M059J (cell line): ENCODE measurements around the gene CCL17. TPM values are rescaled to one million over a fixed set of nuclear protein-coding genes. Genes with fewer than 3 reads are reported as not detected.

Experiments used
- DNase-seq: peaks from one replicate; pipeline ENCODE4 v3.0.0-alpha.2; 2012; ENCODE audit warnings: low read depth
- total RNA-seq: library from RNA; depleted of rRNA; stranded (reverse); fragments of >200 nt; shearing (Covaris generic); gene quantifications from 2 replicates; pipeline ENCODE4 v1.2.3, GENCODE V29; 2014

The CCL17 gene
- total RNA-seq, 1 experiment from 2014 or later = not detected

- DNase-seq = peak; percentile 68
Observed at GRCh38 chr16:57377080-57377841, 27.3 kb upstream of the CCL17 start.

- peak; percentile 76 for DNase-seq
Observed at GRCh38 chr16:57379579-57379978, 25.0 kb upstream of the CCL17 start.

- DNase-seq = peak; percentile 46
Observed at GRCh38 chr16:57380671-57381462, 23.7 kb upstream of the CCL17 start.

GRCh38 chr16:57381791-57382534 lies 22.6 kb upstream of the CCL17 start:
- no peak for DNase-seq

GRCh38 chr16:57382535-57383275 lies 21.9 kb upstream of the CCL17 start:
- no peak for DNase-seq

GRCh38 chr16:57383276-57384247 lies 21.0 kb upstream of the CCL17 start:
- peak; percentile 60 for DNase-seq

- no peak for DNase-seq
Observed at GRCh38 chr16:57384248-57385070, 20.1 kb upstream of the CCL17 start.

- DNase-seq = no peak
Observed at GRCh38 chr16:57385083-57385482, 19.5 kb upstream of the CCL17 start.

- DNase-seq = no peak
Observed at GRCh38 chr16:57386381-57386951, 18.1 kb upstream of the CCL17 start.

GRCh38 chr16:57387598-57388354 lies 16.8 kb upstream of the CCL17 start:
- no peak for DNase-seq

- DNase-seq = no peak
Observed at GRCh38 chr16:57388359-57389086, 16.0 kb upstream of the CCL17 start.

- no peak for DNase-seq
Observed at GRCh38 chr16:57389087-57389468, 15.5 kb upstream of the CCL17 start.

- no peak for DNase-seq
Observed at GRCh38 chr16:57390636-57391295, 13.8 kb upstream of the CCL17 start.

- no peak for DNase-seq
Observed at GRCh38 chr16:57391300-57391699, 13.3 kb upstream of the CCL17 start.

GRCh38 chr16:57391708-57392107 lies 12.9 kb upstream of the CCL17 start:
- DNase-seq = no peak

GRCh38 chr16:57392694-57393093 lies 11.9 kb upstream of the CCL17 start:
- DNase-seq = no peak

GRCh38 chr16:57394444-57394843 lies 10.1 kb upstream of the CCL17 start:
- peak; percentile 36 for DNase-seq
